Duodenal mucosa (tissue), 2 donors: ENCODE results near the gene NPTXR.
"Not testable (repeated sequence)": the region's sequence is repeated elsewhere in the genome, so short reads cannot be mapped to it uniquely, and the experiment has no call there.

Source experiments
- H3K27ac ChIP-seq: one replicate; pipeline ENCODE4 v1.7.0; 2013; ENCODE audit warnings: low read depth, low read length
- H3K27me3 ChIP-seq, 2 donors: one replicate each; pipeline ENCODE4 v1.7.0; 2013; ENCODE audit warnings: low read length in 2 of 2, control low read depth in 1 of 2; ENCODE audit not compliant: insufficient read depth in 2 of 2, control insufficient read depth in 1 of 2
- H3K36me3 ChIP-seq, 2 donors: one replicate each; pipeline ENCODE4 v1.7.0; 2013; ENCODE audit warnings: low read length in 2 of 2, control low read depth in 1 of 2; ENCODE audit not compliant: insufficient read depth in 2 of 2, control insufficient read depth in 1 of 2
- H3K4me1 ChIP-seq, 2 donors: one replicate each; pipeline ENCODE4 v1.7.0; 2013; ENCODE audit warnings: low read length in 2 of 2, control low read depth in 1 of 2; ENCODE audit not compliant: insufficient read depth in 2 of 2, control insufficient read depth in 1 of 2
- H3K4me3 ChIP-seq, 2 donors: one replicate each; pipeline ENCODE4 v1.7.0; 2013; ENCODE audit warnings: low read length in 2 of 2, low read depth in 1 of 2
- H3K9ac ChIP-seq, 2 donors: one replicate each; pipeline ENCODE4 v1.7.0; 2013; ENCODE audit warnings: low read length in 2 of 2, low read depth in 1 of 2
- H3K9me3 ChIP-seq, 2 donors: one replicate each; pipeline ENCODE4 v1.7.0; 2013; ENCODE audit warnings: low read length in 2 of 2, control low read depth in 1 of 2; ENCODE audit not compliant: control insufficient read depth in 1 of 2

Gene NPTXR

GRCh38 chr22:38862375-38863329 lies 18.8 kb upstream of the NPTXR start:
- Histone ChIP-seq H3K4me1 (peaks cover 4 to 9% of the 10 kb centered on the region in 2 donors), H3K36me3 (peaks cover 1 to 5% of the 10 kb centered on the region in 2 donors), H3K27ac (no peak overlapping the region), H3K27me3 (no peaks in the 10 kb centered on the region), H3K9me3 (no peaks in the 10 kb centered on the region), H3K9ac (no peak overlapping the region), H3K4me3 (no peak overlapping the region)

- no peaks in the 10 kb centered on the region for H3K9me3 ChIP-seq
- H3K4me1 ChIP-seq: peaks cover 4 to 9% of the 10 kb centered on the region in 2 donors
- no peak overlapping the region for H3K9ac ChIP-seq
- H3K4me3 ChIP-seq: no peak overlapping the region
- peaks cover 0 to 5% of the 10 kb centered on the region in 2 donors for H3K36me3 ChIP-seq
- H3K27ac ChIP-seq: no peak overlapping the region
- H3K27me3 ChIP-seq: no peaks in the 10 kb centered on the region
Measured at GRCh38 chr22:38861927-38862326, 18.1 kb upstream of the NPTXR start.

GRCh38 chr22:38861170-38861876 lies 17.5 kb upstream of the NPTXR start:
- Histone ChIP-seq H3K9me3 (no peaks in the 10 kb centered on the region), H3K36me3 (peaks cover 0 to 5% of the 10 kb centered on the region in 2 donors), H3K4me3 (no peak overlapping the region), H3K4me1 (peaks cover 4 to 9% of the 10 kb centered on the region in 2 donors), H3K9ac (no peak overlapping the region), H3K27ac (no peak overlapping the region), H3K27me3 (no peaks in the 10 kb centered on the region)

- Histone ChIP-seq H3K9ac (no peak overlapping the region), H3K36me3 (peaks cover 0 to 5% of the 10 kb centered on the region in 2 donors), H3K4me3 (no peak overlapping the region), H3K27ac (no peak overlapping the region), H3K9me3 (no peaks in the 10 kb centered on the region), H3K27me3 (no peaks in the 10 kb centered on the region), H3K4me1 (peaks cover 4 to 9% of the 10 kb centered on the region in 2 donors)
Measured at GRCh38 chr22:38860283-38861169, 16.7 kb upstream of the NPTXR start.

GRCh38 chr22:38859581-38860282 lies 15.9 kb upstream of the NPTXR start:
- Histone ChIP-seq H3K27me3 (no peaks in the 10 kb centered on the region), H3K4me1 (peaks cover 4 to 7% of the 10 kb centered on the region in 2 donors), H3K9me3 (no peaks in the 10 kb centered on the region), H3K4me3 (no peak overlapping the region), H3K27ac (no peak overlapping the region), H3K36me3 (no peaks in the 10 kb centered on the region), H3K9ac (no peak overlapping the region)

- Histone ChIP-seq H3K4me1 (no peaks in the 10 kb centered on the region), H3K9me3 (no peaks in the 10 kb centered on the region), H3K27ac (no peak overlapping the region), H3K36me3 (no peaks in the 10 kb centered on the region), H3K4me3 (no peak overlapping the region), H3K9ac (no peak overlapping the region), H3K27me3 (no peaks in the 10 kb centered on the region)
Measured at GRCh38 chr22:38858492-38858891, 14.7 kb upstream of the NPTXR start.

- not testable (repeated sequence) for H3K4me1 ChIP-seq, H3K9ac ChIP-seq, H3K36me3 ChIP-seq, H3K27ac ChIP-seq, H3K9me3 ChIP-seq, H3K4me3 ChIP-seq, H3K27me3 ChIP-seq
Measured at GRCh38 chr22:38854476-38854875, 10.6 kb upstream of the NPTXR start.

GRCh38 chr22:38853883-38854282 lies 10.1 kb upstream of the NPTXR start:
- H3K4me1 ChIP-seq, H3K27me3 ChIP-seq: not testable (repeated sequence)

GRCh38 chr22:38853196-38853651 lies 9.4 kb upstream of the NPTXR start:
- no peaks in the 10 kb centered on the region for H3K9me3 ChIP-seq
- no peaks in the 10 kb centered on the region for H3K36me3 ChIP-seq
- H3K4me1 ChIP-seq: no peaks in the 10 kb centered on the region
- H3K27ac ChIP-seq: no peak overlapping the region
- H3K27me3 ChIP-seq: peaks cover 6% of the 10 kb centered on the region in 2 donors
- no peak overlapping the region for H3K4me3 ChIP-seq
- H3K9ac ChIP-seq: no peak overlapping the region

More at GRCh38 chr22:38853883-38854282, 10.1 kb upstream of the NPTXR start:
- not testable (repeated sequence) for H3K9me3 ChIP-seq, H3K9ac ChIP-seq, H3K27ac ChIP-seq, H3K4me3 ChIP-seq, H3K36me3 ChIP-seq
